Karpas-422 (cell line): ENCODE measurements around the gene NDUFB10. TPM values are rescaled to one million over a fixed set of nuclear protein-coding genes. Genes with fewer than 3 reads are reported as not detected.
"Not testable (repeated sequence)": the region's sequence is repeated elsewhere in the genome, so short reads cannot be mapped to it uniquely, and the experiment has no call there.

ENCODE experiments used
- DNase-seq: peaks from one replicate; pipeline ENCODE4 v3.0.0-alpha.2; 2015
- H2AFZ ChIP-seq: fragments of 200-600 bp; sonication (generic); 2 replicates; pipeline ENCODE4 v1.6.1; 2014; ENCODE audit warnings: antibody characterized with exemption, low read length, mixed read lengths
- H3K27ac ChIP-seq: fragments of 200-600 bp; sonication (generic); 2 replicates; pipeline ENCODE4 v1.5.1; 2014; ENCODE audit warnings: mild to moderate bottlenecking, low read length, moderate library complexity
- H3K27me3 ChIP-seq: fragments of 200-600 bp; sonication (generic); 2 replicates; pipeline ENCODE4 v1.6.1; 2014; ENCODE audit warnings: low read length, mixed read lengths
- H3K36me3 ChIP-seq: fragments of 200-600 bp; sonication (generic); 2 replicates; pipeline ENCODE4 v1.6.1; 2014; ENCODE audit warnings: low read length, mixed read lengths; ENCODE audit not compliant: insufficient read depth
- H3K4me1 ChIP-seq: fragments of 200-600 bp; sonication (generic); 2 replicates; pipeline ENCODE4 v1.6.1; 2014; ENCODE audit warnings: mild to moderate bottlenecking, low read length, mixed read lengths
- H3K4me2 ChIP-seq: fragments of 200-600 bp; sonication (generic); 2 replicates; pipeline ENCODE4 v1.6.1; 2014; ENCODE audit warnings: low read length, low read depth, mild to moderate bottlenecking; ENCODE audit not compliant: poor library complexity, severe bottlenecking
- H3K4me3 ChIP-seq: fragments of 200-600 bp; sonication (generic); 2 replicates; pipeline ENCODE4 v1.5.1; 2014; ENCODE audit warnings: mild to moderate bottlenecking, antibody characterized with exemption, low read length, mixed read lengths
- H3K79me2 ChIP-seq: fragments of 200-600 bp; sonication (generic); 2 replicates; pipeline ENCODE4 v1.6.1; 2014; ENCODE audit warnings: mild to moderate bottlenecking, low read length, mixed read lengths
- H3K9ac ChIP-seq: fragments of 200-600 bp; sonication (generic); 2 replicates; pipeline ENCODE4 v1.6.0; 2014; ENCODE audit warnings: low read length
- H3K9me2 ChIP-seq: fragments of 200-600 bp; sonication (generic), shearing (Covaris generic); replicated peaks from 2 replicates; pipeline ENCODE4 v1.6.0; 2014; ENCODE audit warnings: mild to moderate bottlenecking, low read length, moderate library complexity; ENCODE audit not compliant: insufficient read depth
- H3K9me3 ChIP-seq: fragments of 300-700, 200-600 bp; sonication (generic); 2 replicates; pipeline ENCODE4 v1.6.1; 2014; ENCODE audit warnings: low read length, mixed read lengths
- H4K20me1 ChIP-seq: fragments of 200-600 bp; sonication (generic); 2 replicates; pipeline ENCODE4 v1.6.1; 2014; ENCODE audit warnings: mild to moderate bottlenecking, antibody characterized with exemption, low read length, low read depth; ENCODE audit not compliant: insufficient read depth
- total RNA-seq: library from RNA; depleted of rRNA; stranded (reverse); fragments of >200 nt; shearing (Covaris generic); gene quantifications from 2 replicates; pipeline ENCODE4 v1.2.3, GENCODE V29; 2014; ENCODE audit warnings: low replicate concordance

Gene NDUFB10
- total RNA-seq, 1 experiment from 2014 or later, result 288 TPM

DNA sequence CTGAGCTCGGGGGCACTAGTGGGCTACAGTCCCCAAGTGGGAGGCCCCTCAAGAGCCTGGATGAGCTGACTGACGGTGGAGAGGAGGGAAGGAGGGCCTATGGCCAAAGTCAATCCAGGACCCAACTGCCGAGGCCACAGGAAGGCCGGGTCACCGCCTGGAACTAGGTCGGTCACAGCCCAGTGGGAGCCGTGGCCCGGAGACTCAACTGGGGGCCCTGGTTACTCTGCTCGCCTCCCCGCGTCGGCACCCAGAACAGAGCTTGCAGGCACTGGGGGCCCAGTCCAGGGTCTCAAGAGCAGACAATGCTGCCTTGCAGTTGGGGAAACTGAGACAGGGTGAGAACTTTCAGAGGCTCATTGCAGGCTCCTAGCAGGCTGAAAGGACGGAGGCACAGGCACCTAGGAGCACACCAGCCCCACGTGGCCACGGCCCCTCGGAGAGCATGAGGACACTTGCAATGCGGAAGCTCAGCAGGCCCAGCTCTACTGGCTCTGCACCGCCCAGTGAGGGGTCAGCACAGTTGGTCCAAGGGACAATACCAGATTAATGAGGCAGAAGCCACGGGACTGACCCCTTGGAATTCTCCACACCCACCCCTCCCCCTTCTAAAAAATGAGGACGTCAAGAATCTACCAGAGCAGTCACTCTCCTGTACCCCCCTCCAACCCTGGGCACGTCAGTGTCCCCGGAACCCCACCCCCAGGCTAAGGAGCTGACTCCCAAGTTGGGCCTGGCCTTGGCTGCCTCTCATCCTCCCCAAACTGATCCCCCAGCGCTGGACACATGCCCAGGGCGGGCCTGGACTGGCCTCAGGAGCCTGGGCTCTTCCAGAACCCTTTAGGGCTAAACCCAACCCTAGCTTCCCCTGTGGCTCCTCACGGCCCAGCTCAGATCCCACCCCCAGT is 43.4 kb upstream of the NDUFB10 start:
- H3K36me3 ChIP-seq, result no peaks in the 10 kb centered on the region
- H3K4me2 ChIP-seq, result no peak overlapping the region
- no peak for DNase-seq
- no peaks in the 10 kb centered on the region for H3K4me1 ChIP-seq
- H3K4me3 ChIP-seq, result no peak overlapping the region
- no peaks in the 10 kb centered on the region for H3K9me3 ChIP-seq
- no peak overlapping the region for H2AFZ ChIP-seq
- no peaks in the 10 kb centered on the region for H4K20me1 ChIP-seq
- no peaks in the 10 kb centered on the region for H3K79me2 ChIP-seq
- H3K9ac ChIP-seq, result no peak overlapping the region
- H3K27me3 ChIP-seq, result no peaks in the 10 kb centered on the region
- no peak overlapping the region for H3K27ac ChIP-seq
- no peaks in the 10 kb centered on the region for H3K9me2 ChIP-seq

DNA sequence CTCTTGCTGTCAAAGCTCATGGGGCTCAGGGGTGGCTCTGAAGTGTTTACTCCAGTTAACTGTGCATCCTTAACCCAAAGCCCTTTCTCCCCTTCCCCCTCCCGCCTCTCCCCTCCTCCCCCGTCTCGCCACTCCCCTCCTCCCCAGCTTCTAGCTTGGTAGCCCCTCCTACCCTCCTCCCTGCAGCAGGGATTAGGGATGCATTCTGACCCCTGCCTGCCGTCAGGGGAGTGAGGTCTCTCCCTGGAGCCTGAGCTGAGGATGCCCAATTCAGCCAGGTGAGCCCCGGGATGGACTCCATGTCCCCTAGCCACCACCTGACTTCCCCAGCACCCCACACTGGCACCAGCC is 42.7 kb upstream of the NDUFB10 start:
- H3K36me3 ChIP-seq, result no peaks in the 10 kb centered on the region
- H3K4me1 ChIP-seq, result no peaks in the 10 kb centered on the region
- H2AFZ ChIP-seq, result no peak overlapping the region
- no peak overlapping the region for H3K9ac ChIP-seq
- no peaks in the 10 kb centered on the region for H3K9me3 ChIP-seq
- no peak overlapping the region for H3K4me2 ChIP-seq
- H3K27me3 ChIP-seq, result no peaks in the 10 kb centered on the region
- no peaks in the 10 kb centered on the region for H3K9me2 ChIP-seq
- no peak overlapping the region for H3K27ac ChIP-seq
- H3K79me2 ChIP-seq, result no peaks in the 10 kb centered on the region
- no peak overlapping the region for H3K4me3 ChIP-seq
- no peak for DNase-seq
- no peaks in the 10 kb centered on the region for H4K20me1 ChIP-seq

DNA sequence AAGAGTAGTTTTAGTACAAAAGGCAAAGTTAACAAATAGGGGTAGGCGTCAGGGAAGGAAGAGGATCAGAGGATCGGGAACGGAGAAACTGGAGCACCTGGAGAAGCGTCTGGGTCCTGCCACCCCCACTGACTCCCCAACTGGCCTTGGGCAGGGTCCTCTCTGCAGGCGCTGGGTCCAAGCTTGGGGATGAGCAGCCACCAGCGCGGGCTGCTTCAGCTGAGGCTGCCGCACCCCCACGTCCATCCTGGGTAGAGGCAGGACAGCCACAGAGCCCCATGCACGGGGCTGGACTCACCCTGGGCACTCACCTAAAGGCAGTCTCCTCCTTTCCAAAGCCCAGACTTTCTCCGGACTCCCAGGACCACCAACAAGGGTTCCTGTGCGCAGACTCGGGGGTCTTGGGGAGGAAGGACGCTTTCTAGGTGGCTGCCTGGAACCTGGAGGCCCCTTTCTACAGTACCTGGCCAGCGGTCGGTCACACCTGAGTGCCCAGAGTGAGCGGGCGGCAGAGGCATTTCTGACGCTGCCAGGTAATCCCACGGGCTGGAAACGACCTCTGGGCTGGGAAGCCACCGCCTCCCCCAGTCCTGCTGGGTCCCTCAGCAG is 42.2 kb upstream of the NDUFB10 start:
- no peaks in the 10 kb centered on the region for H3K36me3 ChIP-seq
- H3K27me3 ChIP-seq, result no peaks in the 10 kb centered on the region
- H3K9me2 ChIP-seq, result no peaks in the 10 kb centered on the region
- H3K9ac ChIP-seq, result no peak overlapping the region
- no peaks in the 10 kb centered on the region for H3K79me2 ChIP-seq
- no peak overlapping the region for H2AFZ ChIP-seq
- H3K4me1 ChIP-seq, result no peaks in the 10 kb centered on the region
- H4K20me1 ChIP-seq, result no peaks in the 10 kb centered on the region
- no peak overlapping the region for H3K4me2 ChIP-seq
- H3K27ac ChIP-seq, result no peak overlapping the region
- H3K9me3 ChIP-seq, result no peaks in the 10 kb centered on the region
- DNase-seq, result no peak
- H3K4me3 ChIP-seq, result no peak overlapping the region

DNA sequence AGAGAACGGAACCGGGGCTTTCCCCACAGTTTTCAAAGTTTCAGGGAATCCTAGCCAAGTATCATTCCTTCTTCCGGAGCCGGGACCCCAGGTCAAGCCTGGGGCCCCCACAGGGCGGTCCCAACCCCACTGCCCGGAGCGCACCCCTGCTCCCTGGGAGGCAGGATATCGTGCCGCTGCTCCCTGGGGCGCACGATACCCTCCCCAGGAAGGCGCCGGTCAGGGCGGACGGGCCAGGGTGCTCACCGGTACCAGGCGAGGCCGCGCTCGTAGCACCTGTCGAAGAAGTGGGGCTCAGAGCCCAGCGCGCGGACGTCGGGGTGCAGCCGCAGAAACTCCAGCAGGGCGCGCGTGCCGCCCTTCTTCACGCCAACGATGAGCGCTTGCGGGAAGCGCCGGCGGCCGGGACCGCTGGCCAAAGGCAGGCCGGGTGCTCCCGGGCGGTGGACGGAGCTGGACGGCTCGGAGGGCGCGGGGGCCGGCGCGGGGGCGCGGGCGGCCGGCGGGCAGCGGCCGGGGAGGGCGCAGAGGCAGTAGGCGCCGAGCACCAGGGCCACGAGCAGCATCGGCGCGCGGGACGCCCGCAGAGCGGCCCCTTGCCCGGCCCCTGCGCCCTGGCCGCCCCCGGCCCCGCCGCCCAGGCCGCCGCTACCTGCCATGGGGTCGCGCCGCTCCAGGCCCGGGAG is 41.5 kb upstream of the NDUFB10 start:
- Histone ChIP-seq H3K27ac (no peak overlapping the region), H2AFZ (no peak overlapping the region), H3K79me2 (no peaks in the 10 kb centered on the region), H3K4me1 (no peaks in the 10 kb centered on the region), H3K4me2 (no peak overlapping the region), H3K9me2 (no peaks in the 10 kb centered on the region), H3K4me3 (no peak overlapping the region), H3K27me3 (no peaks in the 10 kb centered on the region), H3K9ac (no peak overlapping the region), H3K9me3 (no peaks in the 10 kb centered on the region), H4K20me1 (no peaks in the 10 kb centered on the region), H3K36me3 (no peaks in the 10 kb centered on the region)
- DNase-seq, result no peak

DNA sequence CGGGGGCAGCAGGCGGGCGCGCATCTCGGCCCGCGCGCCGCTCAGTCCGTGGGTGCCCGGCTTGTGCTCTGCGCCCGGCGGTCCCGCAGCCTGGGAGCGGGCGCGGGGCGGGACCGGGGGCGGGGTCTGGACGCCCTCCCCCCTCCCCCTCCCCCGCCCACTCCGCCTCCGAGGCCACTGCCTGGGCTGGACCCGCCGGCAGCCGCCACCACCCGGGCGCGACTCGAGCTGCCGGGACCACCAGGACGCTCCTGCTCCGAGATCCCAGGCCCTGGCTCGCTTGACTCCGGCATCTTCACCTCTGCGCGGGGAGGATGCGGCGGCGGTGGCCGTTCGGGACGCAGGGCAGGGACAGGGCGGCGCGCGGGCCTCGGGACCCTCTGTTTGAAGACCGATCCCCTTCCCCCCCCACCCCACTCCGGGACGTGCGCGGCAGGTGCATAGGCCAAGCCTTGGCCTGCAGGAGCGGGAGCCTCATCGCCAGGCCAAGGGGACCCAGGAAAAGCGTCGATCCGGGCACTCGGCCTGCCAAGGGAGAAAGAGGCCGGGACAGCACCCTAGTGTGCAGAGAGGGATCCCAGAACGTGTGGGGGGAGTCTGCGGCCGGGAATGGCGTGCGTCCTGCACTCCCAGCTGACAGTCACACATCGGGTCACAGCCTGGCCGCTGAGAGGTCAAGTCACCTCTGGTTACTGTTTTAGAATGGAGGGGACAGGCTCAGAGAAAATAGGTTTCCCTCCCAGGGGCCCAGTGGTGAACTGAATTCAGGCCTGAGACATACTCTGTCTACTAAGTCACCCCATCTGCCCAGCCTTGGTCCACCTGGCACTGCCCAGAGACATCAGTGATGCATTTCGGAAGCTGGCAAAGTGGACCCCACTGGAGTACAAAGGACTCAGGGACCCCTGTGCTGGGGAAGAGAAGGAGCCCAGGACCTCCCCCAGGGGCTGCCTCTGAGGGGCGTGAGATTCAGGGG is 40.7 kb upstream of the NDUFB10 start, which contains the start of gene HS3ST6:
Gene HS3ST6, minus strand, starts transcription at position 65 of the 976 bp plus-strand sequence. CDS start 92 bp downstream, outside the sequence.
- H3K4me3 ChIP-seq, result no peak within 1 kb of the TSS
- no peaks in the 10 kb centered on the region for H3K79me2 ChIP-seq
- H3K4me1 ChIP-seq, result no peaks in the 10 kb centered on the region
- no peak within 1 kb of the TSS for H3K9ac ChIP-seq
- H3K9me3 ChIP-seq, result no peaks in the 10 kb centered on the region
- no peaks in the 10 kb centered on the region for H3K36me3 ChIP-seq
- no peak for DNase-seq
- H3K27ac ChIP-seq, result no peak within 1 kb of the TSS
- H2AFZ ChIP-seq, result no peak within 1 kb of the TSS
- no peak within 1 kb of the TSS for H3K4me2 ChIP-seq
- H4K20me1 ChIP-seq, result no peaks in the 10 kb centered on the region
- H3K9me2 ChIP-seq, result no peaks in the 10 kb centered on the region
- H3K27me3 ChIP-seq, result no peaks in the 10 kb centered on the region

DNA sequence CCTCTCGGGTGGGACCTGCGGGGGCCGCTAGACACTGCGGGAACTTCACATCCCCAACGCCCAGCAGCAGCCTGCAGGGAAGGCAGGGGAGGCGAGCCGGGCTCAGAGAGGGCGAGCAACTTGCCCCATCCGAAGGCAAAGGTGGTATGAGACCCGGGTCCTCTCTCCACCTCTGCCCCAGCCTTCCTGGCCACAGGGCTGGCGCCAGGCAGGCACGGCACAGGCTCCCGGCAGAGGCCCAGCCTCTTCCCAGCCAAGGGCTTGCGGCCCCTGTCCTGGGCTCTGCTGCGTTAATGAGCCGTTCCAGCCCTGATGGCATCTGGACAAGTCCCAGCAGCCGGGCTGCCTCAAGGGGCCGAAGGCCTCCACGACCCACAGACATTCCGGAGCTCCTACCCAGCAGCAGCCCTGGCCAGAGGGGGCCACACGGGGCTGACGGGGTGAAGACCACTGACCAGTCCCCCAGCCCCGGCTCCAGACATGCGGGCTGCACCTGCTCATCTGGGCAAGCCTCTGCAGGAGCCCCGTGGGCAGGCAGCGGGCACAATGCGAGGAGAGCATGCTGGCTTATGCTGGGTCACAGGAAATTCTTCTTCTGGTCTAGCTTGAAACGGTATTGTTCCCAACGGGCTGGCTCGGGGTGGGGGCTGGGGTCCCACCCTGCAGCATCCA is 39.9 kb upstream of the NDUFB10 start:
- Histone ChIP-seq H2AFZ (no peak overlapping the region), H3K4me1 (no peaks in the 10 kb centered on the region), H4K20me1 (no peaks in the 10 kb centered on the region), H3K9me3 (no peaks in the 10 kb centered on the region), H3K4me3 (no peak overlapping the region), H3K79me2 (no peaks in the 10 kb centered on the region), H3K9me2 (no peaks in the 10 kb centered on the region), H3K9ac (no peak overlapping the region), H3K36me3 (no peaks in the 10 kb centered on the region), H3K4me2 (no peak overlapping the region), H3K27me3 (no peaks in the 10 kb centered on the region), H3K27ac (no peak overlapping the region)
- DNase-seq, result no peak

DNA sequence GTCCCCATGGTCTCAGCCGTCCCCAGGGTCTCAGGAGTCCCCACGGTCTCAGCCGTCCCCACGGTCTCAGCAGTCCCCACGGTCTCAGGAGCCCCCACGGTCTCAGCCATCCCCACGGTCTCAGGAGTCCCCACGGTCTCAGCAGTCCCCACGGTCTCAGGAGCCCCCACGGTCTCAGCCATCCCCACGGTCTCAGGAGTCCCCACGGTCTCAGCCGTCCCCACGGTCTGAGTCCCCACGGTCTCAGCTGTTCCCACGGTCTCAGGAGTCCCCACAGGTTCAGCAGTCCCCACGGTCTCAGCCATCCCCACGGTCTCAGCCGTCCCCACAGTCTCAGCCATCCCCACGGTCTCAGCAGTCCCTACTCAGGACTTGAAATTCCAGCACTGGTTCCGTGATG is 39.2 kb upstream of the NDUFB10 start:
- H3K79me2 ChIP-seq, H3K27ac ChIP-seq, H3K27me3 ChIP-seq, H3K4me2 ChIP-seq, H4K20me1 ChIP-seq, H3K9ac ChIP-seq, H3K9me2 ChIP-seq, H3K4me3 ChIP-seq, DNase-seq, H3K4me1 ChIP-seq, H2AFZ ChIP-seq, H3K36me3 ChIP-seq, H3K9me3 ChIP-seq: not testable (repeated sequence)
